GM15510 (cell line): ENCODE measurements around the gene IL1RAPL1.

Experiments used
- POLR2A ChIP-seq: IDR thresholded peaks from 3 replicates; pipeline ENCODE4 v1.6.1; 2011; ENCODE audit warnings: borderline replicate concordance; ENCODE audit not compliant: insufficient read length; ENCODE audit errors: extremely low read depth

Gene IL1RAPL1

DNA sequence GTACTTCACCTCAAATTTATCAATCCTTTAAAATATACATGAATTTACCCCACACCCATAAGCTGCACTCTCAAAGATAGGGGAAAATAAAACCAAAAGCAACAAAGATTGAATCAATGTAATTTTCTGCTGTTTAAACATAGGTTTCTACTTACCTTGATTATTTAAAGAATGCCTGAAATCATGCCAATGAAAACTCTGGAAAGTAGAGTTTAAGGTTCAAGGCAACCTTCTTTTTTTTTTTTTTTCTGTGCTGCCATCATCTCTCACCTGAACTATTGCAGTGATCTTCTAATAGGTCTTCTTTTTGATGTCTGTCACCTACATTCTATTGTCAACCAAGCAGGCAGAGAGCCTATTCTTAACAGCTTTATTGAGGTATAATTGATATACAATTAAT is 682.1 kb downstream of the IL1RAPL1 start:
- TF ChIP-seq POLR2A: no peak

DNA sequence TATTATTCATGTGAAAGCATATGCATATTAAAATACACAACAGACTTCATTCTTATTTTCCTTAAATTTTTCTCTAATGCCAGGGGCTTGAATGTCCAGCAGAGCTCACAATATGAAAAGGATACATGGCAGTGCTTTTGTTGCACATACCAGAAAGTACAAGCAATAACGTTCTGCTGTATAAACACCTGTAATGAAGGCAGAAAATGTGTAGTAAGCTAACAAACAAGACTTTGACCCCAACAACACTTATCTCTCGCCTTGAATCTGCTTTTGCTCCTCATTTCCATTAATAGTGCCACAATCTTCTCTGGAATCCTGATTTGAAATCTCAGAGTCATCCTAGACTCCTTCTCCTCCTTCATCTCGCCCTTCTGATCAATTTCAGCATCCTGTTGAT is 687.3 kb downstream of the IL1RAPL1 start:
- no peak for TF ChIP-seq POLR2A

DNA sequence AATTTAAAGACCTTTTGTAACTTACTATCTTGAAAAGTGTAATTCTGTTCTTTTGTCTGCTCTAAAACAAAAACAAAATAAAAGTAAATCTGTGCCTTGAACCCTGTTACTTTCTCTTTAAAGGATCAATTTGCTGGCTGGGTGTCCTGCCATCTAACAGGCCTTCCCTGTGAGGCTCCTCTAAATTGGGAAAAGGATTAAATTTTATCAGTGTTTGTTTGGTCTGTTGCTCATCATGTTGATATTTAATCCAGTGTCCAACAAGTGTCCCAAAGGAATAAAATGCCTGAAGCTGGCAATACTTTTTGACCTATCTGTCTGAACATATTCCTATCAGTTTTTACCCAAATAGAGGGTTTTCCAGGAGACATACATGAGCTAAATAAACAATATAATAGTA is 688.7 kb downstream of the IL1RAPL1 start:
- no peak for TF ChIP-seq POLR2A

DNA sequence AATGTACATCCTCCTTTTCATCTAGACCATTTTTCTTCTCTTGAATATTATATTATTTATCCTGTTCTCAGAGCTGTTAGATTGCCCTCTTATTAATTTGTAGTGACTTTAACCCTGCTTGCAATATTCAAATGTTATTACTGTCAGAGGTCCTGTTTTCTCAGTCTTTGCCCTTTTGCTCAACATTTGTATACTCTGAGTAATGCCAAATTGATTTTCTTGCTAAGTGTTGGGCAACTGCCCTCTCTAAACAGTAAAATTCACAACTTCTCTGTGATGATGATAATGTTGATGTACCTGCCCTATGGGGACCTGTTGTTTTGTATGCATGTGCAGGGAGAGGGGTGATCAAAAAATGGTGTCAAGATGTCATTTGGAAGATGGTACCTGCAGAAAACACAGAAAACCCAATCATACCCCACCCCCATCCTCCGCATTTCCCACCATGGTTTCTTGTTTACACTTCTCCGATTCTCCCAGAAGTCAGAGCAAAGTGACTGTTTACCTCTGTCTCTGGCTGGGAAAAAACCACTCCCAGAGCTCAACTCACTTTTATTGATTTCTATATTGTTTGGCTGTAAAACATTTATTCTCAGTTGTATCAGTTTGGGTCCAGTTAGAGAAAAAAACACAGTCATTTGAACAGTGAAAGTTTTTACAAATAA is 694.0 kb downstream of the IL1RAPL1 start:
- no peak for TF ChIP-seq POLR2A

DNA sequence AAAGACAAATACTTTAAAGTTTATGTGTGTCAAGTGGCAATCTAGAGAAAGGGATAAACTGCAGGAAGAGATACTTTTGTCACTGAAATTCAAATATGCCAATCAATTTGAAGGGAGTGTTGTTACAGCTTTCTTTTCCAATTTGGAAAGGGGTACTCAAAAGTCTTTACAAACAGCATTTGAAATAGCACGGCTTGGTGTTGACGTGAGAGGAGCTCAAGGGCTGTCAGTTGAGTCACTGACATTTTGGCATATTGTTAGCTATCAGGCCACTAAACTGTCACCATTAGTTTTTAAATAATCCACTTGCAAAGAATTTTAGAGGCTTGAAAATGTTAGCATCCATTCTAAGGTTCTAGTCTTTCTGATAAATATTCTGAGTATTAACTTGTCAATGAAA is 698.4 kb downstream of the IL1RAPL1 start:
- no peak for TF ChIP-seq POLR2A

DNA sequence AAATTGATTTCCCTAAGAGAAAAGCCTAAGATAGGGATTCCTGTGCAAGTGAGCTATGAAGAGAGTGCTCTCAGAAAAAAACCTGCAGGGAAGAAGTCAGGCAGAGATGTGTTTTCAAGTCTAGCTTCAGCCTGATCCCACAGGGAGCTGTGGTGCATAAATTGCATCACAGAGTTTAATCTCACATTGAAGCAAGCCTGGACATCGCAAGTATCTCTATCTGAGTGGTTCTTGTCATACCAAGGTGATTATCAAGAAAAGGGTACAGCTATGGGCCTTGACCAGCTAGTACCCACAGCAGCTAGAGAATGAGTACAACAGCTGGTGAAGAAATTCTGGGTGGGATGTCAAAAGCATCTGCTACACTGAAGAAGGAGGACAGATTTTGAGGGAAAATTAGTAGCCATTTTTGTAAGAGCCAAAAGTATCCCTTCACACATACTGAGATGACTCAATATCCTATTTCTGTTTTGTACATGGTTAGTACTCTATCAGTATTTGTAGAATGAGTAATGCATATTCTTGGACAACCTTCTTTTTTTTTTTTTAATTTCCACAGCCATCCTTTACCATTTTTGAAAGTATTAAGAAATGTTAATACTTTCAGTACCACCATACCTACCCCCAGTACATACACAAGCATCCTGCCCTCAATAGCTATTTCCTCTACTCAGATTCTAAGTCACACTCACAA is 708.9 kb downstream of the IL1RAPL1 start:
- no peak for TF ChIP-seq POLR2A

DNA sequence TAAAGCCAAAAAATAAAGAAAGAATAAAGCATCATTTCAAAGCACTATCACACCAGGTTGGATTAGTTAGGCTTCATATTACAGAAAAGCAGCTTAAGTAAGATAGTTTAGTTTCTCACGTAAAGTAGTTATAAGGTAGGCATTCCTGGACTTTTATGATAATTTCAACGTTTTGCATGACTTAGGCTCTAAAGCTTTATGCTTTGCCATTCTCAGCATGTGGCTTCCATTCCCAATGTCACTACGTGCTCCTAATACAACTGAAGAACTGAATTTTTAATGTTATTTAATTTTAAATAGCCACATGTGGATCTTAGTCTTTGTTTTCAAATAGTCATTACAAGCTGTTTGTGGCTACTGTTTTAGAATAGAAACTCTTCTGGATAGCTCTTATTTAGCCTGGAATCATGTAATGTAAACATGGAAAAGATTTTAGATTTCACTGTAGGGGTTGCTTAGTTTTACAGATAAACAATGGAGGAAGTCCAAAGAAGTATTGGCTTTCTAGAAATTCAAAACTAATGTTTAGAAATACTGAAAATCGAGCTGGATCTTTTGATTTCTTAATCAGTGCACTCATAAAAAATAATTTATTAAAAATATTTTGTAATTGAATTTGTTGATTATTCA is 710.0 kb downstream of the IL1RAPL1 start:
- TF ChIP-seq POLR2A: no peak

DNA sequence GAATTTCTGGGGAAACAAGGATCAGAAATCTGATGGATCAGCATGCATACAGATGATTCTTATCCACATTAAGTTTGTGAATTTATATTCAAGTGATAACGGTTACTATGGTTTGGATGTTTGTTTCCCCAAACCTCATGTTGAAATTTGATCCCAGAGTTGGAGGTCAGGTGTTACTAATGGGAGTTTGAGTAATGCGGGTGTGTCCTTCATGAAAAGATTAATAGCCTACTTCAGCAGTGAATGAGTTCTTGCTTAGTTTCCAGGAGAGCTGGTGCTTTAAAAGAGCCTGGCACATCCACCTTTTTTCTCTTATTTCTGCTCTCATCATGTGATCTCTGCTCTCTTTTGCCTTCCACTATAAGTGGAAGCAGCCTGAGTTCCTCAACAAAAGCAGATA is 712.4 kb downstream of the IL1RAPL1 start:
- no peak for TF ChIP-seq POLR2A

DNA sequence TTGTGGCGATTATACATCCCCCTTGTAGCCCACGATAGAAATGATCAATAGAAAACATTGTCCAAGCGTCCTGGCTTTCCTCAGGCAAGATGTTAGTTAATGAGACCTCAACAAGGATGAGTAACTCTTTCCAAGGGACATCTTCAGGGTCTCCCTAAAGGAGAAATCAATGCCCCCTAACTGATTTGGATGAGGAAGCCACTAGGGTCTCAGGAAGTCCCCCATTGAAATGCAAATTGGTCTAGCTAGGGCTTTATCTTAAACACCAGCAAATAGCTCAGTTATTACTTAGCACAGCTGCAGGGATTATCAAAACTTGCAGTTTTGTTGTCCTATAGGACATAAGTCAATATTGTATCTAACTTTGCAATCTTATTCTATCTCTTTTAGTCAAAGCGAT is 721.5 kb downstream of the IL1RAPL1 start:
- TF ChIP-seq POLR2A: no peak

DNA sequence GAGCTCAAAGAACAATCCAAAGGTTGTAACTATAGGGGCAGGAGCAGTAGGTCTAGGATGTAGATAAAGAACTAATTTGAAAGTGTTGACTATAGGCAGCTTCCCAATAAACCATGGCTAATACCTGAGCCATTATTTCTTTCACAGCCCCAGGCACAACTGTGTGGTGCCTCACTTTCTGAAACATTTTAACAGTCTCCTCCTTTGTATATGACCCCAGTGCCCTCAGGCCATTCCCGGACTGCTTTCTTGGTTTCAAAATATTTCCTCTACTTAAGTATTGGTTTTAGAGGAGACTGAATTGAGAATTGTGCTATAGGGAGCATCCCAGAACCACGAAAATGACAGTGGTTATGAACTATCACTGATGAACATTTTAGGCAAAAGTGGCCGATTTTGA is 728.7 kb downstream of the IL1RAPL1 start:
- TF ChIP-seq POLR2A: no peak

DNA sequence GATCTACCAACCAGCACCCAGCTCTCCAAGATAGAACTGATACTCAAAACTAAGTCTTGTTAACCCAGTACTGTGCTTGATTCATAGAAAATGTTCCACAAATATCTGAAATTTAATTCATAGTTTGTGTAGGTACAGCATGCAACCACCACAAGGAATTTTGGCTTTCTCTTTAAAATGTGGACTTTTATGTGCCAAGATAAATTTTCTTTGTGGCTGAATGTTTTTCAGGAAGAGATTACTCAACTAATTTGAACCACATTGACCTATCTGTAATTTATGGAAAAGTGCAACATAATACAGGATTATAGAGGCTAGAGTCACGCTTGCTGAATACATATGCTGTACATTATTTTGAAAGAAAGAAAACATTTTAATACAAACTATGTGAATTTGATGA is 730.8 kb downstream of the IL1RAPL1 start:
- no peak for TF ChIP-seq POLR2A

DNA sequence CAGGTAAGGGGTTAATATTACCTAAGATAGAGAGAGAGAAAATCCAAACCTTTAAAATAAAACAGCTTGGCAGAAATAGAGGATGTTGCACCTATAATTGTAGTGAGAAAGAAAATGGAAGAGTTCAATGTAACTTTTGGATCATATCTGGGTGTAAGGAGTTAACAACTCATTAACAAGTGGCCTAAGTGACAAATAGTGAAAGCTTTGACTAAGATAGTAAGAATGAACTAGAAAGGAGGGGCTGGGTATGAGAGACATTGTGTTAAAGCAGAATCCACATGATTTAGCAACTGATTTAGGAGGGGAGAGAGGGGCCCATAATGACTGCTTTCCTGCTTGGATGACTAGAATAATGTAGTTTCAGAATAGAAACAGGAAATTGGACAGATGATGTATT is 761.0 kb downstream of the IL1RAPL1 start:
- TF ChIP-seq POLR2A: no peak

DNA sequence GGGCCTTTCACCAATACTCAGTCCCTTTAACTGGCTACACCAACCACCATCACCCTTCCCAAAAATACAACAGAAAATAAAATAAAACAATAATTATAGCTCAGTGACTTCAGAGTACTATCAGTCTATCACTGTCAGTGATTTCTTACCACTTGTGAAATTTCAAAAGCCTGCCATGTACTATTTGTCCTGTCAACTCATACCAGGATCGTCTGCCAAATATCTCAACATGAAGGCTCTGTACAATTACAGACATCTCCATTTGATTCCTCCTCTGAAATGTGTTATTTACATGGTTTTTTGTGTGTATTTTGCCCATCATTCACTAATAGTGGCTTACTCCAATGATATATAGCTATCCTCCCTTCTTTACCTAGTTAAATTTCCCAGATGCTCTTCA is 772.0 kb downstream of the IL1RAPL1 start:
- TF ChIP-seq POLR2A: no peak

DNA sequence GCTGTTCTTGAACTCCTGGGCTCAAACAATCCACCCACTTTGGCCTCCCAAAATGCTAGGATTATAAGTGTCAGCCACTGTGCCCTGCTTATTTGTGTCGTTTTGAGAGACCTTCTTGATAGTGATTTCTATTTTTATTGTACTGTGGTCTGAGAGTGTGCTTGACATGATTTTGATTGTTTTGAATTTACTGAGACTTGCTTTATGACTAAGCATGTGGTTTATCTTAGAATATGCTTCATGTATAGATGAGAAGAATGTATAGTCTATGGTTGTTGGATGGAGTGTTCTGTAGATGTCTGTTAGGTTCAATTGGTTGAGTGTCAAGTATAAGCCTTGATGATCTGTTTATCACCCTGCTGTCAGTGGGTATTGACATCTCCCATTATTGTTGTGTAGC is 789.3 kb downstream of the IL1RAPL1 start:
- TF ChIP-seq POLR2A: no peak

DNA sequence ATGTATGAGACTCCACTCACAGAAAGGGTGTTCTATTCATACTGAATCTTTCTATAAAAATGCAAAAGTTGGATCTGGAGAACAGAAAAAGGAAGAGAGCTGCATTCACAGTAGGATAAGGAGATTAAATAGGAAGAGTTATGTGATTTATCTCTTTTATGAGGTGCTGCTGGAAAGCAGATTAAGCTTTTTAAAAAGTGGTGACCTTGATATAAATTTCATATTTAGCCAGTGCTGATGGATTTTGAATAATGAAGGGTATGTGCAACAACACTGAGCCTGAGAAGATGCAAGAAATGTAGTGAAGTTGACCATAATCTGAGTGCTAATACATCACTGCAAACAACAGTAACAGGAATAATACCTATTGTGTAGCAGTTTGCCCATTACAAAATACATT is 795.6 kb downstream of the IL1RAPL1 start:
- TF ChIP-seq POLR2A: no peak

DNA sequence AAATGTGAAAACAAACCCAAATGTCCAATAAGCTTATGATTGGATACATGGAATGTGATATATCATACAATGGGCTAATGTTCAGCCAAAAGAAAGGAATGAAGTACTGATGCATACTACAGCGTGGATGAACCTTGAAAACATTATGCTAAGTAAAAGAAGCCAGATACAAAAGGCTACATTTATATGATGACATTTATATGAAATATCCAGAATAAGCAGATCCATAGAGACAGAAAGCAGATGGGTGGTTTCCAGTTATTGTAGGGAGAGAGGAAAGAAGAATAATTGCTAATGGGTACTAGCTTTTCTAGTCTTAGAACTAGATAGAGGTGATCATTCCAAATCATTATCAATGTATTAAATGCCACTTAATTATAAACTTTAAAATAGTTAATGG is 801.3 kb downstream of the IL1RAPL1 start:
- TF ChIP-seq POLR2A: no peak
